ENCODE measurements around the gene SEMA5A.

Gene SEMA5A

GRCh38 chr5:9558319-9558965 is 12.6 kb upstream of the SEMA5A start:
- DNase-seq (ENCODE audit: low read depth) = no peak
- TF ChIP-seq CTCF (conservative IDR thresholded peaks at IDR 0.05; ENCODE audit: low read length) = no peak

GRCh38 chr5:9557696-9558095 is 11.8 kb upstream of the SEMA5A start:
- peak; percentile 15 for DNase-seq (ENCODE audit: low read depth)
- no peak for TF ChIP-seq CTCF (conservative IDR thresholded peaks at IDR 0.05; ENCODE audit: low read length)
- H3K4me3 ChIP-seq (ENCODE audit: low read length) = no peak overlapping the region

More at GRCh38 chr5:9558319-9558965, 12.6 kb upstream of the SEMA5A start:
- no peak overlapping the region for H3K4me3 ChIP-seq (ENCODE audit: low read length)

GRCh38 chr5:9555961-9556360 is 10.1 kb upstream of the SEMA5A start:
- H3K4me3 ChIP-seq (ENCODE audit: low read length) = no peak overlapping the region
- no peak for TF ChIP-seq CTCF (conservative IDR thresholded peaks at IDR 0.05; ENCODE audit: low read length)
- no peak for DNase-seq (ENCODE audit: low read depth)

- no peak for TF ChIP-seq CTCF (conservative IDR thresholded peaks at IDR 0.05; ENCODE audit: low read length)
- no peak overlapping the region for H3K4me3 ChIP-seq (ENCODE audit: low read length)
- DNase-seq (ENCODE audit: low read depth) = no peak
Observed at GRCh38 chr5:9554122-9554521, 8.2 kb upstream of the SEMA5A start.

- no peak for TF ChIP-seq CTCF (conservative IDR thresholded peaks at IDR 0.05; ENCODE audit: low read length)
- no peak for DNase-seq (ENCODE audit: low read depth)
Observed at GRCh38 chr5:9553561-9553960, 7.7 kb upstream of the SEMA5A start.

GRCh38 chr5:9551567-9552537 is 6.0 kb upstream of the SEMA5A start:
- DNase-seq (ENCODE audit: low read depth) = no peak
- no peak overlapping the region for H3K4me3 ChIP-seq (ENCODE audit: low read length)
- TF ChIP-seq CTCF (conservative IDR thresholded peaks at IDR 0.05; ENCODE audit: low read length) = no peak

More at GRCh38 chr5:9553561-9553960, 7.7 kb upstream of the SEMA5A start:
- H3K4me3 ChIP-seq (ENCODE audit: low read length) = no peak overlapping the region
